ENCODE results near the gene EPGN. TPM values are rescaled to one million over a fixed set of nuclear protein-coding genes. Genes with fewer than 3 reads are reported as not detected.

Gene EPGN
- total and polyA plus RNA-seq, 2 donors from 2014 or later, result 1.6 TPM; not detected in 1

- no peak overlapping the region for H3K4me3 ChIP-seq (ENCODE audit: low read length in 3 of 3)
- FAIRE-seq, result no peak
- H3K4me1 ChIP-seq (ENCODE audit: control insufficient read depth in 2 of 3, insufficient read depth in 2 of 3, low read depth in 1 of 3, low read length in 3 of 3), result no peaks in the 10 kb centered on the region
- no peaks in the 10 kb centered on the region for H3K27me3 ChIP-seq (ENCODE audit: control insufficient read depth, insufficient read depth, low read length)
- no peak for DNase-seq
- no peaks in the 10 kb centered on the region for H3K36me3 ChIP-seq (ENCODE audit: control insufficient read depth in 2 of 3, insufficient read depth in 3 of 3, low read length in 3 of 3)
- H3K27ac ChIP-seq (ENCODE audit: low read depth in 2 of 2, low read length in 2 of 2), result no peak overlapping the region
- H3K9me3 ChIP-seq (ENCODE audit: control insufficient read depth in 2 of 3, insufficient read depth in 1 of 3, low read length in 3 of 3), result no peaks in the 10 kb centered on the region
- intact Hi-C loops (cut with DNase I), result loop anchor here (10.0 kb wide), 1 partner anchor 312 kb away; no protein-coding TSS in a partner anchor
- no peak for TF ChIP-seq CTCF (IDR thresholded peaks at IDR 0.05; ENCODE audit: borderline replicate concordance, extremely low read depth, insufficient read depth)
- H3K9ac ChIP-seq (ENCODE audit: low read length in 3 of 3), result no peak overlapping the region
Measured at GRCh38 chr4:74362347-74362746, 54.1 kb downstream of the EPGN start.

- no peak for FAIRE-seq
Measured at GRCh38 chr4:74364256-74364651, 56.0 kb downstream of the EPGN start.

GRCh38 chr4:74364652-74365491, 56.6 kb downstream of the EPGN start, which contains the start of gene EREG:
TSS of gene EREG (plus strand) at chr4:74365145. CDS start at chr4:74365309, 164 bp downstream.
- Histone ChIP-seq H3K9ac (ENCODE audit: low read length in 3 of 3) (no peak within 1 kb of the TSS), H3K4me3 (ENCODE audit: low read length in 3 of 3) (peak within 1 kb of the TSS in 1 of 3 donors; percentile 22), H3K36me3 (ENCODE audit: control insufficient read depth in 2 of 3, insufficient read depth in 3 of 3, low read length in 3 of 3) (no peaks in the 10 kb centered on the region), H3K9me3 (ENCODE audit: control insufficient read depth in 2 of 3, insufficient read depth in 1 of 3, low read length in 3 of 3) (no peaks in the 10 kb centered on the region), H3K27ac (ENCODE audit: low read depth in 2 of 2, low read length in 2 of 2) (no peak within 1 kb of the TSS), H3K4me1 (ENCODE audit: control insufficient read depth in 2 of 3, insufficient read depth in 2 of 3, low read depth in 1 of 3, low read length in 3 of 3) (no peaks in the 10 kb centered on the region), H3K27me3 (ENCODE audit: control insufficient read depth, insufficient read depth, low read length) (no peaks in the 10 kb centered on the region)
- intact Hi-C loops (cut with DNase I), result loop anchor here (10.0 kb wide), 1 partner anchor 310 kb away; no protein-coding TSS in a partner anchor
- TF ChIP-seq CTCF (IDR thresholded peaks at IDR 0.05; ENCODE audit: borderline replicate concordance, extremely low read depth, insufficient read depth), result no peak
- FAIRE-seq (no peak), DNase-seq (peak; percentile 41 to 78 (median 55))

More at GRCh38 chr4:74364256-74364651, 56.0 kb downstream of the EPGN start:
- intact Hi-C loops (cut with DNase I), result loop anchor here (10.0 kb wide), 1 partner anchor 311 kb away; no protein-coding TSS in a partner anchor
- no peak for TF ChIP-seq CTCF (IDR thresholded peaks at IDR 0.05; ENCODE audit: borderline replicate concordance, extremely low read depth, insufficient read depth)
- DNase-seq, result no peak
- Histone ChIP-seq H3K36me3 (ENCODE audit: control insufficient read depth in 2 of 3, insufficient read depth in 3 of 3, low read length in 3 of 3) (no peaks in the 10 kb centered on the region), H3K9ac (ENCODE audit: low read length in 3 of 3) (no peak overlapping the region), H3K27me3 (ENCODE audit: control insufficient read depth, insufficient read depth, low read length) (no peaks in the 10 kb centered on the region), H3K4me1 (ENCODE audit: control insufficient read depth in 2 of 3, insufficient read depth in 2 of 3, low read depth in 1 of 3, low read length in 3 of 3) (no peaks in the 10 kb centered on the region), H3K4me3 (ENCODE audit: low read length in 3 of 3) (no peak overlapping the region), H3K27ac (ENCODE audit: low read depth in 2 of 2, low read length in 2 of 2) (no peak overlapping the region), H3K9me3 (ENCODE audit: control insufficient read depth in 2 of 3, insufficient read depth in 1 of 3, low read length in 3 of 3) (no peaks in the 10 kb centered on the region)
